ENCODE results near the gene CGREF1.
"Not testable (repeated sequence)": the region's sequence is repeated elsewhere in the genome, so short reads cannot be mapped to it uniquely, and the experiment has no call there.

The CGREF1 gene

GRCh38 chr2:27083410-27084296 is 35.3 kb downstream of the CGREF1 start:
- Histone ChIP-seq H3K9me3 (ENCODE audit: control insufficient read depth, insufficient read depth, low read length) (no peaks in the 10 kb centered on the region), H3K4me1 (ENCODE audit: insufficient read depth, low read length) (peaks cover 4% of the 10 kb centered on the region; the same call in 1 of the 2 replicates), H3K36me3 (ENCODE audit: insufficient read depth, low read length) (no peaks in the 10 kb centered on the region), H3K9ac (ENCODE audit: low read depth, low read length) (no peak overlapping the region)

GRCh38 chr2:27082773-27083409 is 36.0 kb downstream of the CGREF1 start:
- Histone ChIP-seq H3K9me3 (ENCODE audit: control insufficient read depth, insufficient read depth, low read length) (no peaks in the 10 kb centered on the region), H3K9ac (ENCODE audit: low read depth, low read length) (no peak overlapping the region), H3K4me1 (ENCODE audit: insufficient read depth, low read length) (peaks cover 5% of the 10 kb centered on the region; the same call in 1 of the 2 replicates), H3K36me3 (ENCODE audit: insufficient read depth, low read length) (no peaks in the 10 kb centered on the region)

DNA sequence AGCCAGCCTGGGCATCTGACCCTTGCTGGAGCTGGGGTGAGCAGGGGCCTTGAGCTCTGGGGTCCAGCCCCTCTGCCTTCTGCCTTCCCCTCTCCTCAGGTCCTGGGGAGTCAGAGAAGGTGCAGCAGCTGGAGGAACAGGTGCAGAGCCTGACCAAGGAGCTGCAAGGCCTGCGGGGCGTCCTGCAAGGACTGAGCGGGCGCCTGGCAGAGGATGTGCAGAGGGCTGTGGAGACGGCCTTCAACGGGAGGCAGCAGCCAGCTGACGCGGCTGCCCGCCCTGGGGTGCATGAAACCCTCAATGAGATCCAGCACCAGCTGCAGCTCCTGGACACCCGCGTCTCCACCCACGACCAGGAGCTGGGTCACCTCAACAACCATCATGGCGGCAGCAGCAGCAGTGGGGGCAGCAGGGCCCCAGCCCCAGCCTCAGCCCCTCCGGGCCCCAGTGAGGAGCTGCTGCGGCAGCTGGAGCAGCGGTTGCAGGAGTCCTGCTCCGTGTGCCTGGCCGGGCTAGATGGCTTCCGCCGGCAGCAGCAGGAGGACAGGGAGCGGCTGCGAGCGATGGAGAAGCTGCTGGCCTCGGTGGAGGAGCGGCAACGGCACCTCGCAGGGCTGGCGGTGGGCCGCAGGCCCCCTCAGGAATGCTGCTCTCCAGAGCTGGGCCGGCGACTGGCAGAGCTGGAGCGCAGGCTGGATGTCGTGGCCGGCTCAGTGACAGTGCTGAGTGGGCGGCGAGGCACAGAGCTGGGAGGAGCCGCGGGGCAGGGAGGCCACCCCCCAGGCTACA is 36.8 kb downstream of the CGREF1 start:
- H3K9ac ChIP-seq (ENCODE audit: low read depth, low read length): no peak overlapping the region
- peaks cover 9% of the 10 kb centered on the region; the same call in 1 of the 2 replicates for H3K4me1 ChIP-seq (ENCODE audit: insufficient read depth, low read length)
- H3K9me3 ChIP-seq (ENCODE audit: control insufficient read depth, insufficient read depth, low read length): no peaks in the 10 kb centered on the region
- no peaks in the 10 kb centered on the region for H3K36me3 ChIP-seq (ENCODE audit: insufficient read depth, low read length)

DNA sequence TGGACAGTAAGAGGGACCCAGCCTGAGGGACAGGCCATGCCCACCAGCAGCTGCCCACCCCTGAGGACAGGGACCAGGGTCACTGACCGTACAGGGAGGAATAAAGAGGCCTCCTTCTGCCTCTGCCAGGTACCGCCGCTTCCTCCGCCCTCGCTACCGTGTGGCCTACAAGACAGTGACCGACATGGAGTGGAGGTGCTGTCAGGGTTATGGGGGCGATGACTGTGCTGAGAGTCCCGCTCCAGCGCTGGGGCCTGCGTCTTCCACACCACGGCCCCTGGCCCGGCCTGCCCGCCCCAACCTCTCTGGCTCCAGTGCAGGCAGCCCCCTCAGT is 38.4 kb downstream of the CGREF1 start:
- peaks cover 18% of the 10 kb centered on the region; the same call in 1 of the 2 replicates for H3K4me1 ChIP-seq (ENCODE audit: insufficient read depth, low read length)
- H3K9me3 ChIP-seq (ENCODE audit: control insufficient read depth, insufficient read depth, low read length): no peaks in the 10 kb centered on the region
- H3K36me3 ChIP-seq (ENCODE audit: insufficient read depth, low read length): no peaks in the 10 kb centered on the region
- H3K9ac ChIP-seq (ENCODE audit: low read depth, low read length): no peak overlapping the region

DNA sequence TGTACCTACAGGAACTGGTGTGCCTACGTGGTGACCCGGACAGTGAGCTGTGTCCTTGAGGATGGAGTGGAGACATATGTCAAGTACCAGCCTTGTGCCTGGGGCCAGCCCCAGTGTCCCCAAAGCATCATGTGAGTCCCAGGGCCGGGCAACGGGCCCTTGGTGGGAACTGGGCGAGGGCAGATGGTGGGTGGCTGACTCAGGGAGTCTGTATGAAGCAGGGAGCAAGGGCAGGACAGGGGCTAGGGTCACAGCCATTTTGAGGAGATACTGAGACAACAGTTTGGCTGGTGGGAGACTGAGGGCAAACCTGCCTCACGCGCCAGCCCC is 38.8 kb downstream of the CGREF1 start:
- Histone ChIP-seq H3K9ac (ENCODE audit: low read depth, low read length) (no peak overlapping the region), H3K9me3 (ENCODE audit: control insufficient read depth, insufficient read depth, low read length) (no peaks in the 10 kb centered on the region), H3K36me3 (ENCODE audit: insufficient read depth, low read length) (no peaks in the 10 kb centered on the region), H3K4me1 (ENCODE audit: insufficient read depth, low read length) (peaks cover 18% of the 10 kb centered on the region; the same call in 1 of the 2 replicates)

GRCh38 chr2:27079233-27080139 is 39.4 kb downstream of the CGREF1 start:
- Histone ChIP-seq H3K36me3 (ENCODE audit: insufficient read depth, low read length) (no peaks in the 10 kb centered on the region), H3K4me1 (ENCODE audit: insufficient read depth, low read length) (peaks cover 18% of the 10 kb centered on the region; the same call in 1 of the 2 replicates), H3K9me3 (ENCODE audit: control insufficient read depth, insufficient read depth, low read length) (no peaks in the 10 kb centered on the region), H3K9ac (ENCODE audit: low read depth, low read length) (peak overlapping the region; percentile 46; the same call in 1 of the 2 replicates)

GRCh38 chr2:27078267-27079194 is 40.4 kb downstream of the CGREF1 start, which contains the start of gene EMILIN1:
EMILIN1 (plus strand) TSS chr2:27078615; CDS start chr2:27079066, 451 bp downstream.
- Histone ChIP-seq H3K9ac (ENCODE audit: low read depth, low read length) (peak within 1 kb of the TSS; percentile 46; the same call in 1 of the 2 replicates), H3K36me3 (ENCODE audit: insufficient read depth, low read length) (no peaks in the 10 kb centered on the region), H3K9me3 (ENCODE audit: control insufficient read depth, insufficient read depth, low read length) (no peaks in the 10 kb centered on the region), H3K4me1 (ENCODE audit: insufficient read depth, low read length) (peaks cover 18% of the 10 kb centered on the region; the same call in 1 of the 2 replicates)

- no peak overlapping the region for H3K9ac ChIP-seq (ENCODE audit: low read depth, low read length)
- peaks cover 21% of the 10 kb centered on the region; the same call in 1 of the 2 replicates for H3K4me1 ChIP-seq (ENCODE audit: insufficient read depth, low read length)
- H3K9me3 ChIP-seq (ENCODE audit: control insufficient read depth, insufficient read depth, low read length): no peaks in the 10 kb centered on the region
- H3K36me3 ChIP-seq (ENCODE audit: insufficient read depth, low read length): no peaks in the 10 kb centered on the region
Observed at GRCh38 chr2:27077231-27077630, 41.7 kb downstream of the CGREF1 start.

DNA sequence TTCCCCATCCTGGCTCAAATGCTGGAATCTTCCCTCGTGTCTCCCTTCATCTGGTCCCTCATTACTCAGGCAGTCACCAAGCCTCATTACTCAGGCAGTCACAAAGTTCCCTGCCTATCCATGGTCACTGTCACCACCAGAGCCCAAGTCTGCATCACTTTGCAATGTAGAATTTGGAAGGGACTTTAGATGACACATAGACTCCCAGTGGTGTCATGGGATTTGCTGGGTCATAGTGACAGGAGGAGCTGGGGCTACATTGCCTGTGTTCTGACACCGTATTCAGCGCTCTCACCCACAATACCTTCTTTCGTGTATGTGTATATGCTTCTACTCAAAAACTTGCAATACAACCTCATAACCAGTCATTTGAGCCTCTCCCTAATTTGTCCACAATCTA is 42.6 kb downstream of the CGREF1 start:
- H3K36me3 ChIP-seq (ENCODE audit: insufficient read depth, low read length): no peaks in the 10 kb centered on the region
- H3K9me3 ChIP-seq (ENCODE audit: control insufficient read depth, insufficient read depth, low read length): no peaks in the 10 kb centered on the region
- H3K4me1 ChIP-seq (ENCODE audit: insufficient read depth, low read length): peaks cover 17% of the 10 kb centered on the region; the same call in 1 of the 2 replicates
- no peak overlapping the region for H3K9ac ChIP-seq (ENCODE audit: low read depth, low read length)

GRCh38 chr2:27075566-27075871 is 43.4 kb downstream of the CGREF1 start:
- not testable (repeated sequence) for H3K9me3 ChIP-seq (ENCODE audit: control insufficient read depth, insufficient read depth, low read length); H3K36me3 ChIP-seq (ENCODE audit: insufficient read depth, low read length); H3K9ac ChIP-seq (ENCODE audit: low read depth, low read length)
- H3K4me1 ChIP-seq (ENCODE audit: insufficient read depth, low read length): peaks cover 18% of the 10 kb centered on the region

- H3K4me1 ChIP-seq (ENCODE audit: insufficient read depth, low read length): peaks cover 21% of the 10 kb centered on the region
- H3K9me3 ChIP-seq (ENCODE audit: control insufficient read depth, insufficient read depth, low read length): no peaks in the 10 kb centered on the region
- H3K36me3 ChIP-seq (ENCODE audit: insufficient read depth, low read length): peaks cover 3% of the 10 kb centered on the region; the same call in 1 of the 2 replicates
- no peak overlapping the region for H3K9ac ChIP-seq (ENCODE audit: low read depth, low read length)
Observed at GRCh38 chr2:27074738-27075565, 44.0 kb downstream of the CGREF1 start.

- Histone ChIP-seq H3K9me3 (ENCODE audit: control insufficient read depth, insufficient read depth, low read length) (no peaks in the 10 kb centered on the region), H3K36me3 (ENCODE audit: insufficient read depth, low read length) (peaks cover 12% of the 10 kb centered on the region), H3K4me1 (ENCODE audit: insufficient read depth, low read length) (peaks cover 21% of the 10 kb centered on the region), H3K9ac (ENCODE audit: low read depth, low read length) (no peak overlapping the region)
Observed at GRCh38 chr2:27073782-27074181, 45.1 kb downstream of the CGREF1 start.
